ENCODE data around the gene SMIM33.

DNA sequence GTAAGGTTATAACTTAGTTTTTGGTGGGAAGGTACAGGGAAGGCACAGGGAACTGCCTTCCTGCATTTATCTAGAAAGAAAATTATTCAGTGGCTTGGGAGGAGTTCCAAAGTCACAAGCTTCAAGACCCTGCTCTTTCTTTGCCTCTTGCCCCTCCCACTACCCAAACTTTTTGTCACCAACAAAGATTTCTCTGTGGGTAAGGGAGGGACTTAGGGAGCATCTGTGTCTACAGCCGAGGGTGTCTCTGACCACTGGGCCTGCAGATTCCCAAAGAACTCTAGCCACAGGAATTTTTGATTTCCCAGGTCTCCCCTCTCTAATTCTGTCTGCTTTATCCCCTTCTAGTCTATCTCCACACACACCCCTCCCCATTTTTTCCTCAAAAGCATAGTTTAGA, 10.3 kb upstream of the SMIM33 start:
- TF ChIP-seq EZH2phosphoT487 (IDR thresholded peaks at IDR 0.05; ENCODE audit: insufficient read depth, low read depth): no peak
- no peak for TF ChIP-seq EZH2 (IDR thresholded peaks at IDR 0.05; ENCODE audit: insufficient read depth, poor library complexity, severe bottlenecking)

All from GM23248 (cell line).